Neural progenitor cell (in vitro differentiated cells): Measurements from ENCODE around the gene ANO4.

Experiments
- CTCF ChIP-seq: fragments of 200-600 bp; sonication (generic); IDR thresholded peaks from 2 replicates; pipeline ENCODE4 v1.5.1; 2017; ENCODE audit warnings: antibody characterized with exemption, mild to moderate bottlenecking
- EZH2 ChIP-seq: fragments of 200-600 bp; sonication (generic); IDR thresholded peaks from 2 replicates; pipeline ENCODE4 v1.6.1; 2017; ENCODE audit warnings: antibody characterized with exemption, mild to moderate bottlenecking, moderate library complexity

DNA sequence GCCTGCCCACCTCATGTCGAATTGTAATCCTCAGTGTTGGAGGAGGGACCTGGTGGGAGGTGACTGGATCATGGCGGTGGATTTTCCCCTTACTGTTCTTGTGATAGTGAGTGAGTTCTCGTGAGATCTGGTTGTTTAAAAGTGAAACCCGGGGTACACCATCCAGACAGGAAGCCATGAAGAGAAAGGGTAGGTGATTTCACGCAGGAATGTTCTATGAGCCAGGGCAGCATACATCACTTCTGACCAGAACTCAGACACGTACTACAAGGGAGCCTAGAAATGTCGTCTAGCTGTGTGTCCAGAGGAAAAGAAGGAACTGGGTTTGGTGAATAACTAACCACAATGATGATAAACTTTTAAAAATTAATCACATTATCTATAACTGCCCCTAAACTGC, 80.6 kb downstream of the ANO4 start:
- no peak for TF ChIP-seq CTCF
- no peak for TF ChIP-seq EZH2
